Measurements from ENCODE around the gene GMIP. TPM values are rescaled to one million over a fixed set of nuclear protein-coding genes. Genes with fewer than 3 reads are reported as not detected.
"Not testable (repeated sequence)": the region's sequence is repeated elsewhere in the genome, so short reads cannot be mapped to it uniquely, and the experiment has no call there.

Gene GMIP
- total RNA-seq, 1 donor from 2014 or later: 32.4 TPM

DNA sequence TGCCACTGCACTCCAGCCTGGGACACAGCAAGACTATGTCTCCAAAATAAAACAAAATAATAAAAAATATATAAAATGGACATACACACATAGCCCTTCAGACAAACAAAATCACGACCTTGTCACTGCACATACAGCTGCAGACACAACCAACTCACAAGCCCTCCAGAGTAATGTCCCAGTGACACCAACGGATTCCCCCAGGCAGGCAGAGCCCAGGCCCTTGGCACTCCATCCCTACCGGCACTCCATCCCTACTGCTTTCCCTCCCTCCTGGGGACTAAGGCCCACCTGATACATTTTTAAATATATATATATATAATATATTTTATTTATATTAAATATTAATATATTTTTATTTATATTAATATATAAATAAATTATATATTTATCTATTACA is 43.6 kb upstream of the GMIP start:
- H3K4me3 ChIP-seq (ENCODE audit: insufficient read depth, low read depth, low read length): no peak overlapping the region
- no peak for FAIRE-seq
- H4K20me1 ChIP-seq (ENCODE audit: insufficient read depth, low read length): no peaks in the 10 kb centered on the region
- no peak overlapping the region for H2AFZ ChIP-seq (ENCODE audit: low read depth, low read length)
- Mint-ChIP-seq H3K4me3 (ENCODE audit: unreplicated experiment) (no peak overlapping the region), H3K27me3 (ENCODE audit: low read depth, unreplicated experiment) (no peaks in the 10 kb centered on the region), H3K27ac (ENCODE audit: unreplicated experiment) (no peak overlapping the region), H3K4me1 (ENCODE audit: low read depth, unreplicated experiment) (no peaks in the 10 kb centered on the region), H3K36me3 (ENCODE audit: low read depth, unreplicated experiment) (peaks cover 25% of the 10 kb centered on the region), H3K9me3 (ENCODE audit: unreplicated experiment) (peaks cover 22% of the 10 kb centered on the region)
- no peak for DNase-seq (ENCODE audit: low read depth)
- no peak overlapping the region for H3K4me2 ChIP-seq (ENCODE audit: low read length)
- H3K36me3 ChIP-seq (ENCODE audit: insufficient read depth, low read length): no peaks in the 10 kb centered on the region
- no peaks in the 10 kb centered on the region for H3K27me3 ChIP-seq (ENCODE audit: insufficient read depth, low read length)
- H3K79me2 ChIP-seq (ENCODE audit: insufficient read depth, low read length): no peaks in the 10 kb centered on the region
- H3K27ac ChIP-seq (ENCODE audit: low read depth, low read length): no peak overlapping the region
- H3K9me3 ChIP-seq (ENCODE audit: insufficient read depth, low read depth, low read length): peaks cover 2% of the 10 kb centered on the region
- TF ChIP-seq EZH2 (IDR thresholded peaks at IDR 0.05; ENCODE audit: insufficient read depth, low read length): no peak
- TF ChIP-seq, protein P1, sequence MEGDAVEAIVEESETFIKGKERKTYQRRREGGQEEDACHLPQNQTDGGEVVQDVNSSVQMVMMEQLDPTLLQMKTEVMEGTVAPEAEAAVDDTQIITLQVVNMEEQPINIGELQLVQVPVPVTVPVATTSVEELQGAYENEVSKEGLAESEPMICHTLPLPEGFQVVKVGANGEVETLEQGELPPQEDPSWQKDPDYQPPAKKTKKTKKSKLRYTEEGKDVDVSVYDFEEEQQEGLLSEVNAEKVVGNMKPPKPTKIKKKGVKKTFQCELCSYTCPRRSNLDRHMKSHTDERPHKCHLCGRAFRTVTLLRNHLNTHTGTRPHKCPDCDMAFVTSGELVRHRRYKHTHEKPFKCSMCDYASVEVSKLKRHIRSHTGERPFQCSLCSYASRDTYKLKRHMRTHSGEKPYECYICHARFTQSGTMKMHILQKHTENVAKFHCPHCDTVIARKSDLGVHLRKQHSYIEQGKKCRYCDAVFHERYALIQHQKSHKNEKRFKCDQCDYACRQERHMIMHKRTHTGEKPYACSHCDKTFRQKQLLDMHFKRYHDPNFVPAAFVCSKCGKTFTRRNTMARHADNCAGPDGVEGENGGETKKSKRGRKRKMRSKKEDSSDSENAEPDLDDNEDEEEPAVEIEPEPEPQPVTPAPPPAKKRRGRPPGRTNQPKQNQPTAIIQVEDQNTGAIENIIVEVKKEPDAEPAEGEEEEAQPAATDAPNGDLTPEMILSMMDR (IDR thresholded peaks at IDR 0.05; ENCODE audit: insufficient read depth, low read depth, low read length): no peak
- no peaks in the 10 kb centered on the region for H3K4me1 ChIP-seq (ENCODE audit: insufficient read depth, low read length)
- H3K9ac ChIP-seq (ENCODE audit: low read length): no peak overlapping the region

DNA sequence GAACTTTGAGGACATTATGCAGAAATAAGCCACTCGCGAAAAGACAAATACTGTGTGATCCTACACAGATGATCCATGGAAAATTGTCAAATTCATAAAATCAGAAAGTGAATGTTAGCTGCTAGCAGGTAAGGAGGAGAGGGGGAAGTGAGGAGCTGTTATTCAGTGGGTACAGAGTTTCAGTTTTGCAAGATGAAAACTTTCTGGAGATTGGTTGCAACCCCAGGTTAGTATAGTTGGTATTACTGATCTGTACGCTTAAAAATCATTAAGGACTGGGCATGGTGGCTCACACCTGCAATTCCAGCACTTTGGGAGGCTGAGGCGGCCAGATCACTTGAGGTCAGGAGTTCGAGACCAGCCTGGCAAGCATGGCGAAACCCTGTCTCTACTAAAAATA is 43.1 kb upstream of the GMIP start:
- DNase-seq (ENCODE audit: low read depth) (no peak), FAIRE-seq (no peak)
- no peak overlapping the region for H3K27ac ChIP-seq (ENCODE audit: low read depth, low read length)
- H3K79me2 ChIP-seq (ENCODE audit: insufficient read depth, low read length): no peaks in the 10 kb centered on the region
- H3K27ac Mint-ChIP-seq (ENCODE audit: unreplicated experiment): no peak overlapping the region
- TF ChIP-seq, protein P1 (IDR thresholded peaks at IDR 0.05; ENCODE audit: insufficient read depth, low read depth, low read length): no peak
- no peak for TF ChIP-seq EZH2 (IDR thresholded peaks at IDR 0.05; ENCODE audit: insufficient read depth, low read length)
- H3K27me3 ChIP-seq (ENCODE audit: insufficient read depth, low read length): no peaks in the 10 kb centered on the region
- H3K4me3 ChIP-seq (ENCODE audit: insufficient read depth, low read depth, low read length): no peak overlapping the region
- H3K36me3 ChIP-seq (ENCODE audit: insufficient read depth, low read length): no peaks in the 10 kb centered on the region
- H3K4me3 Mint-ChIP-seq (ENCODE audit: unreplicated experiment): no peak overlapping the region
- H3K27me3 Mint-ChIP-seq (ENCODE audit: low read depth, unreplicated experiment): no peaks in the 10 kb centered on the region
- peaks cover 24% of the 10 kb centered on the region for H3K9me3 Mint-ChIP-seq (ENCODE audit: unreplicated experiment)
- H3K4me1 ChIP-seq (ENCODE audit: insufficient read depth, low read length): no peaks in the 10 kb centered on the region
- H3K4me2 ChIP-seq (ENCODE audit: low read length): no peak overlapping the region
- H2AFZ ChIP-seq (ENCODE audit: low read depth, low read length): no peak overlapping the region
- no peaks in the 10 kb centered on the region for H3K4me1 Mint-ChIP-seq (ENCODE audit: low read depth, unreplicated experiment)
- peaks cover 3% of the 10 kb centered on the region for H3K9me3 ChIP-seq (ENCODE audit: insufficient read depth, low read depth, low read length)
- H3K36me3 Mint-ChIP-seq (ENCODE audit: low read depth, unreplicated experiment): peaks cover 26% of the 10 kb centered on the region
- H3K9ac ChIP-seq (ENCODE audit: low read length): no peak overlapping the region
- H4K20me1 ChIP-seq (ENCODE audit: insufficient read depth, low read length): no peaks in the 10 kb centered on the region

DNA sequence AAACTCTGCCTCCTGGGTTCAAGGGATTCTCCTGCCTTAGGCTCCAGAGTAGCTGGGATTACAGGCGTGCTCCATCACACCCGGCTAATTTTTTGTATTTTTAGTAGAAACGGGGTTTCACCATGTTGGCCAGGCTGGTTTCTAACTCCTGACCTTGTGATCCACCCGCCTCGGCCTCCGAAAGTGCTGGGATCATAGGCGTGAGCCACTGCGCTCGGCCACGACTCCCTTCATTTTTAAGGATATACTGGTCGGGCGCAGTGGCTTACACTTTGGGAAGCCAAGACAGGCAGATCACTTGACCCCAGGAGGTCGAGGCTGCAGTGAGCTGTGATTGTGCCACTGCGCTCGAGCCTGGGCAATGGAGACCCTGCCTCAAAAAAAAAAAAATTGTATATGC is 42.7 kb upstream of the GMIP start:
- not testable (repeated sequence) for H3K9me3 ChIP-seq (ENCODE audit: insufficient read depth, low read depth, low read length); H3K4me3 Mint-ChIP-seq (ENCODE audit: unreplicated experiment); H3K4me1 Mint-ChIP-seq (ENCODE audit: low read depth, unreplicated experiment); H3K79me2 ChIP-seq (ENCODE audit: insufficient read depth, low read length); H3K4me3 ChIP-seq (ENCODE audit: insufficient read depth, low read depth, low read length); H3K27me3 ChIP-seq (ENCODE audit: insufficient read depth, low read length); H3K27ac ChIP-seq (ENCODE audit: low read depth, low read length); H3K27ac Mint-ChIP-seq (ENCODE audit: unreplicated experiment); DNase-seq (ENCODE audit: low read depth); H3K4me2 ChIP-seq (ENCODE audit: low read length); FAIRE-seq; H3K27me3 Mint-ChIP-seq (ENCODE audit: low read depth, unreplicated experiment); H3K36me3 ChIP-seq (ENCODE audit: insufficient read depth, low read length); H3K9ac ChIP-seq (ENCODE audit: low read length); H2AFZ ChIP-seq (ENCODE audit: low read depth, low read length); H4K20me1 ChIP-seq (ENCODE audit: insufficient read depth, low read length); H3K4me1 ChIP-seq (ENCODE audit: insufficient read depth, low read length)
- peaks cover 28% of the 10 kb centered on the region for H3K9me3 Mint-ChIP-seq (ENCODE audit: unreplicated experiment)
- peaks cover 30% of the 10 kb centered on the region for H3K36me3 Mint-ChIP-seq (ENCODE audit: low read depth, unreplicated experiment)

Measured in astrocyte (in vitro differentiated cells and primary cell).